KG1 (cell line): Measurements from ENCODE around the gene IQGAP2.

ENCODE experiments used
- DNase-seq: peaks from one replicate; lab custom pipeline; 2025; lab: John Stamatoyannopoulos, UW

The IQGAP2 gene

DNA sequence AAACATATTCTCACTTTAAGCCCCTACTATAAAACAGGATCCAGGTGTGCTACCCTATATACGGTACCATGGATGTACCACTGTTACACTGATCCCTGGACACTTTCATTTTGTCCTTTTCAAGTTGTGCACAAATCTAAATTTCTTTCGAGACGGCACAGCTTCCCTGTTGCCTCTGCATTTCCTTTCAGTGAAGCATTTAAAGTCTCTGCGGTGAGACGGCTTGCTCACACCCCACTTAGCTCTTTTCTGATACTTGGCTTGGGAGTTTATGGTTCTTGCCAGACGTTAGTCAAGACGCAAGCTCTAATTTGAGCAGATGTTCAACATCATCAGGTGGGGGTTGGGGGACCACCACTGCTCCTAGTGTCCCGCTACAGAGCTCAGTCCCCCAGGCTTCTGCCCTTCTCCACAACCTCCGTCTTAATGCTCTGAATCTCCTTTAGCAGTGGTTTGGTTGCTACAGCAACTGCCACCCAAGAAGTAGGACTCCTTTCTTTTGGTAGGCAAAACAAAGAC lies 204.3 kb downstream of the IQGAP2 start:
- no peak for DNase-seq

DNA sequence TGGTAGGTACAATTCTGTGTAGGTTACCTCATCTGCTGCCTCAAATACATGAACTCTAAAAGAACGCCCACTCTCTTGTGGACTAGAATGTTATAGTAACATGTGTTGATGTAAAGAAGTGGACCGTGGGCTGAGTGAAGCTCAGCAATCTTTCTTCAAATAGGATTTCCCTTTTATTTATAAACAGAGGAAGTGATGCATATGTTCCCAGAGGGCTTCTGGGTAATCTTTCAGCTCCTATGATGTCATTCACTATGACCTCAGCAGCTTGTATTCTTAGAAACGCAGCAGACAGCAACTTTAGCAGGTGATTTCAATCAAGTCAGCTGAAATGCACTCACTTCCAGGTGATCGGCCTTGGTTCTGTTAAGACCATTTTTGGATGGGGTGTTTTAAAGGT lies 205.7 kb downstream of the IQGAP2 start:
- no peak for DNase-seq

DNA sequence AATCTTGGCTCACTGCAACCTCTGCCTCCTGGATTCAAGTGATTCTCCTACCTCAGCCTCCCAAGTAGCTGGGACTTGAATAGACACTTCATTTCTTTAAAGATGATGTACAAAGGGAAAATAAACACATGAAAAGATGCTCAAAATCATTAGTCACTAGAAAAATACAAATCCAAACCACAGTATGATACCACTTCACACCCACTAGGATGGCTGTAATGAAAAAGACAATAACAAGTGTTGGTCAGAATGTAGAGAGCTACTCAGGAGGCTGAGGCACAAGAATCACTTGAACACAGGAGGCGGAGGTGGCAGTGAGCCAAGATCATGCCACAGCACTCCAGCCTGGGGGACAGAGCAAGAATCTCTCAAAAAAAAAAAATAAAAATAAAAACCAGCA lies 207.1 kb downstream of the IQGAP2 start:
- no peak for DNase-seq

DNA sequence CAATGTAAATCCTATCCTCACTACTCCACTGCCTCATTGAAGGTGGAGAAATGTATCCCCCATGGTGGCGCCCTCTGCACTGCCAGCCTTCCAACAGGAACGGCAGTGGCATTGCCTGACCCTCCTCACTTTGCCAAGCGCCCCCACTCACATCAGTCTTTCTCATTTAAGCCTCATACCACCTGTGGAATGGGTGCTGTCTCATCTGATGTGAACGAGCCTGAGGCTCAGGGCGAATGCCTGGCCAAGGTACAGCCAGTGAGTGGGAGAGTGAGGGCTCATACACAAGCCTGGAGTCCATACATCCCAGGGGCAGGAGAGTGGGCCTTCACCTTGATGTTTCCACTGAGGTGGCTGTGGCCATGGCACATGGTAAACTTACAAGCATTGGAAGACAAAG lies 209.9 kb downstream of the IQGAP2 start:
- DNase-seq: no peak

DNA sequence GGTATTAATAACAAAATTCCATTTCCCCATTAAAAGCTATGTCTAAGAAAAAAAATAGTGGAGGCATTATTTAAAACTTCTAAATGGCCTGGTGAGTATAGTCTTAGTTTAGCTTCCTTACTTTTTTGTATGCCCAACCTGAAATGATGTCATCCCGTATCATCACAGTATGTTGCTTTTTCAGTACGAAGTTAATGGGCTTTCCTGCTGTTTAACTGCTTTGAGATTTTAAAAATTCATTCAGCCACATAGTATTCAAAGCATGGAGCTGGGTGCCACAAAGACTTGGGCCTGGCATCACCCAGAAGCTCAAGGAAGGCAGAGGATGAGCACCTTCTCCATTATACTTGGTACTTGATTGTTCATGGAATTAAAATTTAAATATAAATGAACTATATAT lies 212.7 kb downstream of the IQGAP2 start:
- no peak for DNase-seq

DNA sequence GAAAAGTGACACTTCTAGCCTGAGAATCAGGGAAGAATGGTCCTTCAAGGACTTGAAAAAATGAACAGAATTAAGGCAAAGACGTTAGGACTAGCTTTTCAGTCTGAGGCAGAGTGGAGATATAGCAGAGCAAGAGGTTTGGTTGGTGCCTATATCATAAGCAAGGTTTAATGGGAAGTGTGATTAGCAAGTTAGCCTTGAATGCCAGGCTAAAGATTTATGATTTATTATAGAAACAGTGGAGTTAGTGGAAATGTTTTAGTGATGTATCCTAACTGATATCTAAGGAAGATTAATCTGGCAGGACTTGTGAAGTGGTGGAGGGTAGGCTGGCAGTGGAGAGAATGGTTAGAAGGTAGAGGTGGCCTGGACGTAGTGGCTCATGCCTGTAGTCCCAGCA lies 213.1 kb downstream of the IQGAP2 start:
- no peak for DNase-seq

DNA sequence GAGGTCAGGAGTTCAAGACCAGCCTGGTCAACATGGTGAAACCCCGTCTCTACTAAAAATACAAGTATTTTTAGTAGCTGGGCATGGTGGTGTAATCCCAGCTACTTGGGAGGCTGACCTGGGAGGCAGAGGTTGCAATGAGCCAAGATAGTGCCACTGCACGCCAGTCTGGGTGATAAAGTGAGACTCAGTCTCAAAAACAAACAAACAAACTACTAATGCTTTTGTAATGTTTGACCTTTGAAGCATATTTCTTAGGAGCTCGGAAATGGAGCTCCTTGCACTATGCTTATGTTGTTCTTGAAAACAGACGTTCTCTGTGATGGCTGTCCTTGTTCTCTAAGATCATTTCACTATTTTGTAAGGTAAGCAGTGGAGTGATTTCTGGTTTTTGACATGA lies 214.1 kb downstream of the IQGAP2 start:
- DNase-seq: no peak

DNA sequence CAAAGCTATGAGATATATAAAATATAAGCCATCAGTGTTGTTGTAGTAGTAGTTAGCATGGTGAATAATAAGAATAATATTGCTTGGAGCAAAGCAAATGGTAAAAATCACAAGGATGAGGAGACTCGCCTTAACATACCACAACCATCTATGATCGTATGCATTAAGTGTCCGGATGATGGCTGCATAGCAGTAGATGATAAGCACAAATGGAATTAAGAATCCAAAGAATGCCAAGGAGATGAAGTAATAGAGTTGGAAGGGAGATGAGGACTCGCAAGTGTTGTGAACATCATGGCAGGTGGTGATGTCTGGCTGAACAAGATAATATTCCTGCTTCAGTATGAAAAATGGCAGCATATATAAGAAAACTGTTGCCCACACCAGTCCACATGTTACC lies 214.6 kb downstream of the IQGAP2 start:
- no peak for DNase-seq

DNA sequence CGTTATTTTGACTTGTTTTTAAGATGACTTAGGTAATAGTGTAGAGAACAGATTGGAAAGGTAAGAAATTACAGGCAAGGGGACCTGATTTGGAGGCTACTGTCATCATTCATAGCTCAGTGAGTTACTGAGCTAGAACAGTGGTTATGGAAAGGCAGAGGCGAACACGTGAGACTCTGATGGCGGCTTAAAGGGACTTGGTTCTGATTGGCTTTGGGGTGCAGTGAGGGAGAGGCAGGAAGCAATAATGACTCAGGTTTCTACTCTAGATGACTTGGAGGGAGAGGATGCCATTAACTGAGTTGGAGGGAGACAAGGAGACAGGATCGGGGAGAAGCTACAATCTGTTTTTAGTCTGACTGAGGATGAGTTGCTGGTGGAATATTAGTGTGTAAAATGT lies 217.1 kb downstream of the IQGAP2 start:
- no peak for DNase-seq

DNA sequence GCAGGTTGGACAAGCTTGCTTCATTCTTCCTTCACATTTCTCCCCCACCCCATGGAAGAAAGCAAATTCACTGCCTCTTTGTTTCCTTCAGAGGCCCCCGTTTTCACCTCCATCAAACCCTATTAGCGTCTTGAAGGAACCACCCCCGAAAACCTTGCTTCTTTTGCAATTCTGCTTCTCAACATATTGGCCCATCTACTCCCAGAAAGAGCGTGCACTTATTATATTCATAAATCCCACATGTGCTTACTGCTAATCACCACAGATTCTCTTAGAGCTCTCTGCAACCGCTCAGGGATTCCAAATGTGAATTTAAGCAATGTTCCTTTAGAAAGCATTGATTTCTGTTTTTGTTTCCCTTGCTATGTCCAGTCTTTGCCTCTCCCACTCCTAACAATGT lies 219.0 kb downstream of the IQGAP2 start:
- no peak for DNase-seq

DNA sequence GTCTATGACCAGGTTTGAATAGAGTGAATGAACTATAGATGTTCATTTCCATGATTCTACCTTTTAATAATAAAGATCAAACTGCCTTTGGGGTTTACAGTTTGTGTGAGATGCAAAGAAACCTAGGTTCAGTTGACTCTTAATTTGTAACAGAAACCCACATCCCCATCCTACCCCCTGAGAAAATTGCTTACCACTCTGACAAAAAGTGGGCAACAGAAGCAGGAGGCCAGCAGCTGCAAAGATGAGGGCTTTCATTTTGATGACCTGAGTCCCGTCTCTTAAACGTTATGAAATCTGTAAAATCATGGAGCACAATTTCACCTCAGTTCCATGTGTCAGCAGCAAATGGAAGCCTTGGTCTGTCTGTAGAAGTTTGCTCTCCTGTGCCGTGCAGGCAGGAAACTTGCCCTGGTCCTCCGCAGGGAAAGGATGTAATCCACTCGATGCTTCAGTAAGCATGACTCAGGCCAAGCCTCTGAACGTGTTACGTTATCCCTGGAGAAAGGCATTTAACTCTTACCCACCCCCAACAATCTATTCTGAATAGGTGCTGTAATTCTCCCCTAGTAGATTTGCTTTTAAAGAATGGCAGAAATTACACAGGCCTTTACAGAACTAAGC lies 220.0 kb downstream of the IQGAP2 start, which contains the start of gene F2RL2:
F2RL2 (minus strand) TSS at position 431 of the 624 bp plus-strand sequence; CDS start at position 258, 173 bp downstream.
- DNase-seq: no peak

DNA sequence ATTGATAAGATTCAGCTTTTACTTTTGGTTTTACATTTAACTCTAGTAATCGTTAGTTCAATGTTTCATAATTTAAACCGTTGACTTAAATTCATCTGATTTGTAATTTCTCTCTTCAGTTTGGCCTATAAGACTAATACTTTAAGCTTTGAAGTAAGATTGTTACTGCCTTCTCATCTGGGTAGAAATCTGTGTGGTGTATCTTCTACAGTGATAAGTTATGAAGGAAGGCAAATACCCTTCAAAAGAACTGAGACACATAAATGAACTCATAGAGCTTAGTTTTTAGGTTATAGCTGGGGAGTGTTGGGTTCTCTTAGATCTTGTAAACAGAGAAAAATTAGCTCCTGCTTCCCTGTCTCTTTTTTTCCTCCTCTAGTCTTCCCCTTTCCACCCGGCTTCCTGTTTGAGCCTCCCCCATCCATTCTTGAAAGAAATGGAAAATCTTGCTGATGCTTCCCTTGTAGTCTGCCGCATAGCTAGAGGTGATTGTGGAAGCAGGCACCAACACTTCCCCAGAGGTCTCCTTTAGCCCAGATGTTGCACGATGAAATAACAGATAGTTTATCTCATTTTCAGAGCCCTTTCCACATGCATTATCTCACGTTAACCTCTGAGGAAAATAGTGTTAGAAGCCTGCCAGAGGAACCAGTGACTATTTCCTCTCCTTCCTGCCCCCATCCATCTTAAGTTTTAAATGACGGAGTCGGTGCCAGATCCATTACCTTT lies 222.2 kb downstream of the IQGAP2 start:
- no peak for DNase-seq

DNA sequence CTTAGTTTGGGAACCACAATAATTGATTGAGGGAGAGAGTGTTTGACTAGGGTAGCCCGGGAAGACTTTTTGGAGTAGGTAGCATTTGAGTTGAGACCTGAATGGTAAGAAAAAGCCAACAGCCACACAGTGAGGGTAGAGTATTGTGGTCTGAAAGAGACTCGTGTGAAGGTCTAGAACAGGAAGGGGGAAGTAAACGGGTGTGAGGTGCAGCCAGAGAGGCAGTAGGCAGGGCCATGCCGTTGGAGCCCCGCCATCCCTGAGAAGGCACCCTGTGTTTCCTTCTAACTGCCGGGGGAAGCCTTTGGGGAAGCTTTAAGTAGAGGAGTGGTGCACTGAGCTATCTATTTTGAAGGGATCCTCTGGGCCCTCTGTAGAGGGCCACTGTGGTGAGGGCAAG lies 223.7 kb downstream of the IQGAP2 start:
- peak; percentile 58 for DNase-seq

DNA sequence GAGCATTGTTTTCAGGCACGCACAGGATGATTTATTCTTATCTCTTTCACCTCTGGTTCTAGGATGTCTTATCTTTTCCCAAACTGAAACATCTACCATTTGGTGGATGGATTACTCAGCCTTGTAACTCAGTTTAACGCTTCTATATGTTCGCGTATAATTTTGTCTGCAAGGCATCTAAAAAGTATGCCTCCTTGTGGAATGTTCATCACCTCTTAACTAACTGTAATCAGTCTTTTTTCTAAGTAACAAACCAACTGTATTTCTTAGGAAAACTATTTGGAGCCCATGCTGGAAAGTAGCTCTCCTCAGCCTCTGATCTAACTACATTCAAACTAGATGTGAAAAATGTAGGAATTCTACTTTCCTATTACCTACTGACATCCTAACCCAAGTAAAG lies 231.6 kb downstream of the IQGAP2 start:
- DNase-seq: no peak

DNA sequence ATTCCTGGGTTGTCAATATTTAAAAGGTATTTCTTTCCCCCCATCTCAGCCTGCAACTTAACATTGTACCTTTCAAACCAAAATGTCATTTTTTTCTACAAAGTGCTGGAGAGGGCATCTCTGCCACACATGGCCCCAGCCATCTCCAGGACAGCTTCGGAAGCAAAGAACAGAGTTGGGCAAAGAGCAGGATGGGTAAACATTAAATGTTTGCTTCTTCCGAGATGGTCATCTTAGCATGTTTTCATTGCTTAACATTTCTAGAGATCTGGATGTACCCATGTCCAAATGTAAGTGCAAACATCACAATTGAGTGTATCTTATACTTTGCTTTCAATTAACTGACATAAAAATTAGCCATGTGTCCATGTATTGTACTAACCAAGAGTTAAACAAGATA lies 234.4 kb downstream of the IQGAP2 start:
- no peak for DNase-seq

DNA sequence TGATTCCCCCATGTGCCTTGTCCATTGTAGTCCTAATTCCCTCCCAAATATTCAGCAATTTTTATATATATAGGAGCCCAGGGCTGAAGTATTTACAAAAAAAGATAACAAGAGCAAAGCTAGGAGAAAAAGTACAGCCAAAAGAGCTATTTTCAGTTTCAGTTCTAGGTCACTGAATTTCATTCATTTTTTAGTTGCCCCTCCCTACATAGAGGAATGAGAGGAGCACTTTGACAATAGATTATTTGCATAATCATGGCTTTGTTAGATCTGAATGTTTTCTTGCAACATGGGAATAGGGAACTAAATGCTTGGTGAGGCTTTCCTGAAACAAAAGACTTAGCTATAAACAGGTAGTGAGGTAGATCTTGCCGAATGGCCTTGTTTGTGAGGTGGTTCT lies 235.4 kb downstream of the IQGAP2 start:
- no peak for DNase-seq

DNA sequence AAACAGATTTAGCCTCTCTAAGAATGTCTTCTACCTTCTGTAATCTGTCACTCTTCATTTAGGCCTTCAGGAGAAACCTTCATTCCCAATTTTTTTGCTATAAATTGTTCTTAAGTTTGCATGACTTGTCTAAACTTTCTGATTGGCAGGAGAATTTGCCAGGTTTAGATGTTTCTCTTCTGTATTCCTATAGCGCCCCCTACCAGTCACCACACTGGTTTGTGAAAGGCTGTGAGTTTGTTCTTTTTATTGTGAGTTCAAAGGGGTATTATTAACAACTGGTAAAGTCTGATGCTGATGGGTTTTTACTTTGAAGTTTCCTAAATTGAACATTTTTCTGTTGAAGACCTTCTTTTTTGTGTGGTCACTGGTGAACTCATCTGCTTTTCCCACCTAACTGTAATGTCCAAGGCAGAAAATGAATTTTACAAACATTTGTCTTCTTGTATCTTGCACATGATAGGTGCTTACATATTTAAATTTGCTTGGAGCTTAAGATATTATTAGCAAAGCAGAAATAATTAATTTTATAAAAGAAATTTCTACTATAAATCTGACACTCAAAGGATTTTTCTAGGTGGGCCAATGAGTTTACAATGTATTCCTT lies 238.5 kb downstream of the IQGAP2 start:
- DNase-seq: peak; percentile 79

DNA sequence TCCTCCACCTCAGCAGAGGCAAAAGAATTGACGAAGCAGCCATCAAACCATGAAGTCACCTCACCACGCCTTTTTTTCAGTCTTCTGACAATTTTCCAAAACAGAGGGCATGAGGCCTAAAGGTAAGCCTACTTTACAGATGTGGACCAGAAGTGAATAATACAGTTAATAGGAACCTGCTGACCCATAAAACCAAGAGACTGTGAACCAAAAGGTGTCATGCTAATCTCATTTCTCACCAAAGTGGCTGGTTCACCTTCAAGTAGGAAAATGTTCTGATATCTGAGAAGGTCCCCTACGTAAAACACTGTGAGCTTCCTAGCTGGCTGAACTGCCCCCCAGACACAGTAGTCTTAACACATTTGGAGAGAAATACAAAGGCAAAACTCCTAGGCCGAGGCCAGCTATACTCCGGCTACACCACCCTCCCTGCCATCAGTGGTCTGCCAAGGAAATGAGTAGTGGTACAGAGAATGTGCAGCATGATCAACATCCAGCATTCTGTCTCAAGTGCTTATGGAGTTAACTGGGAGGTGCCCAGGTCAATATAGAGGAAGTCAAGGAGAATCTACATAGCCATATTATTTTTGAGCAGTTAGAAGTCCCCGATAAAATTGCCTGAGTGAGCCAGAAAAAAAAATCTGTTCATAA lies 239.4 kb downstream of the IQGAP2 start:
- DNase-seq: no peak

DNA sequence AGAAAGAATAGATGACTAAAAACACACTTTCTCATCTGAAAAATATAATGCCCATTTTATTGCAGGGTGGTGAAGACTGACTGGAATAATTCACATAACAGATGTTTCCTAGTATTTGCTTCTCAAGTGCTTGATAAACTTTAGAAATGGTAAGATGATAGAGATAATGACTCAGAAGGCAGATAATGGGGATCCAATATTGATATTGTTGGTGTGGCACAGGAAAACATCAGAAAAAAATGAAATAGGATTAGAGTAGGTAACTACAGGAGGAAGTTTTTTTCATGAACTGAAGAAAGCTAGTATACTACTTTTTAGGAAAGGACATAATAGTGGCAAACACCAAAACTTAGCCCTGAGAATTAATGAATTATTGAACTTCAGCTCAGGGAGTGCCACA lies 240.3 kb downstream of the IQGAP2 start:
- no peak for DNase-seq

DNA sequence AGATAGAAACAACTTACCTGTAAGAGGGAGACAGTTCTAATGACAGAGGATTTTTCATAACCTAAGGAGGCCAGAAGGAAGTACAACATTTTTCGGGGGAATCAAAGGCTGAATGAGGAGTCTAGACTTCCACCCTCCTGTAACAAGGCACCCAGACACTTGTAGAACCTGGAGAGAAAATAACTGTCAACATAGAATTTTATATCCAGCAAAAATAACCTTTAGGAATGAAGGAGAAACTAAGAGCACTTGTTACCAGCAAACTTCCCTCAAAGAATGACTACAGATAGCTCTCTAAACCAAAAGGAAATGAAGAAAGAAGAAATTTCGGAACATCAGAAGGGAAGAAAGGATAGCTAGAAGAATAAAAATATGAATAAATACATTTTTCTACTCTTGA lies 246.1 kb downstream of the IQGAP2 start:
- DNase-seq: no peak

DNA sequence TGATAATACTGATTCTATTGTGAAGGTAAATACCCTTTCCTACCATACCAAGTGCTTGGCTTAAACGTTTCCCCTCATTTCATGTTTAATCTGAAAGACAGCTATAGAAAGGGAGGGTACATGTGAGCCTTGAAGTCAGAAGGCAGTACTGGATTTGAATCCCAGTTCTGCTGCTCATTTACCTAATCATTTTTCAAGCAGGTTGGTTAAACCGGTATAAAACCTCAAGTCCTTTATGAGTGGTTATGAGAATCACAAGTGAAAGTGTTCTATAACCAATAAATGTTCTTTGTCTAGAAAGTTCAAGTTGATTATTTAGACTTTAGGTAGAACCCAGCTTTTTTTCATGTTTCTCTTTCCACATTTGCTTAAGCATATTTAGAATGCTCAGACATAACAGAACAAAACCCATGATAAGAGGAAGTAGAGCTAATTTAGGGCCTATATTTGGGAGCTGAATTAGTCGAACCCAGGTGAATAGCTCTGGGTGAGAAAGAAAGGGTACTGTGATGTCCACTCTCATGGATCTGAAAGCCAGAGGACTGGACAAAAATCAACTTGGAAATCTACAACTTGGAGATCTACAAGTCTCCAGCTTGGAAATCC lies 249.8 kb downstream of the IQGAP2 start:
- DNase-seq: no peak

DNA sequence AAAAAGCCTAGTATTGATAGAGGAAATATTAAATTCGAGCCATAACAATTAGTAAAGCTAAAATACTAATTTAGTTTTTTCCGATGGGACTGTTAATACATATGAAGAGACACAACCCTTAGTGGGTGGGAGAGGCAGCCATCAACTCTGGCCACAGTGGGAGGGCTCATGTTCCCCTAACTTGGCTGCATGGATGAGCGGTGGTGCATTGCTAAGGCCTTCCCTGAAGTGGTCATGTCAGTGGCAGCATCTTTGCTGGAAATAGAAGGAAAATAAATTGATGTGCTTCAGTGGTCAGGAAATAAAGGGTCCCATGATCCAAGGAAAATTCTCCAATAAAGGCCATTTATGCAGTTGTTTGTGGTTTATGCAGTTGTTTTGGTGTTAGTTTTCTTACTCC lies 254.0 kb downstream of the IQGAP2 start:
- no peak for DNase-seq
